NCI-H446 treated with DMSO at 0.1 percent for 48 hours (cell line): ENCODE results near the gene MARK2.

Experiments
- DNase-seq: peaks from one replicate; lab custom pipeline; 2025; lab: John Stamatoyannopoulos, UW

Gene MARK2

DNA sequence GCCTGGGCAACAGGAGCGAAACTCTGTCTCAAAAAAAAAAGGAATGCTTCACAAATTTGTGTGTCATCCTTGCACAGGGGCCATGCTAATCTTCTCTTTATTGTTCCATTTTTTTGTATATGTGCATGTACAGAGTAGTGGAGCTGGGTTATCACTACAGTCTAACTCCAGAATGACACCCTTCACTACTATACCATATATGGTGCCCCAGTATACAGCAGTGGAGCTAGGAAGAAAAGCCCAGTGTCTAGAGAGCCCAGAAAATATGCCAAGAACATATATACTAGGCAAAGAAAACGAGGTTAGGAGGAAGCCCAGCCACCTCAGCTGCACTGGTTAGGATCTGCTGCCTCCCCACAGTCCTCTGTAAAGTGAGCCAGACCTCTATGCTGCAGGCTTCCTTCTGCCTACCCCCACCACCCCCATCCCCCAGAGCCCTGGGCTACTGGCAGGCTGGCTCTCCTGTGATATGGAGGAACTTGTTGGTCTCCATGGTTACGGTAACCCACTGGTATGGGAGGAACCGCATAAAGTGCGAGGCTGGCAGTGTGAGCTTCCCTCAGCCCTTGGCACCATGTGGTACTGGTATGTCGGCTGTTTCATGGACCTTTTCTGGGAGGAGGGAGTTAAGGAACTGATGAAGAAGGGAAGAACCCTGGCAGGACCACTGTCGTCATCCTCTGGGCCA lies 43.8 kb downstream of the MARK2 start:
- DNase-seq, result no peak

DNA sequence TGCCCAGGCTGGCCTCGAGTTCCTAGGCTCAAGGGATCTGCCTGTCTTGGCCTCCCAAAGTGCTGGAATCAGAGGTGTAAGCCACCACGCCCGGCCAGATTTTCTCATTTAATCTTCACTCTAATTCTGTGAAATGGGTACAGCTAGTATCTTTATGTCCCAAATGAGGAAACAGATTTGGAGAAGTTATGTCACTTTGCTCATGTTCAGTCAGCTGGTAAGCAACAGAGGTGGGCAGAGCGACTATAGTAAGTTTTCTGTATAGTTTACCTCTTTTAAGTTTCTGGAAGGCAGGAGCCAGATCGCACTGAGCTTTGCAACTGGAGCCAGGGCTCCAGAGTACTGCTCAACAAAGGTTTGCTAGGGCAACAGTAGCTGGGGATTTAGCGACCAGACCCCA lies 44.9 kb downstream of the MARK2 start:
- DNase-seq, result no peak

DNA sequence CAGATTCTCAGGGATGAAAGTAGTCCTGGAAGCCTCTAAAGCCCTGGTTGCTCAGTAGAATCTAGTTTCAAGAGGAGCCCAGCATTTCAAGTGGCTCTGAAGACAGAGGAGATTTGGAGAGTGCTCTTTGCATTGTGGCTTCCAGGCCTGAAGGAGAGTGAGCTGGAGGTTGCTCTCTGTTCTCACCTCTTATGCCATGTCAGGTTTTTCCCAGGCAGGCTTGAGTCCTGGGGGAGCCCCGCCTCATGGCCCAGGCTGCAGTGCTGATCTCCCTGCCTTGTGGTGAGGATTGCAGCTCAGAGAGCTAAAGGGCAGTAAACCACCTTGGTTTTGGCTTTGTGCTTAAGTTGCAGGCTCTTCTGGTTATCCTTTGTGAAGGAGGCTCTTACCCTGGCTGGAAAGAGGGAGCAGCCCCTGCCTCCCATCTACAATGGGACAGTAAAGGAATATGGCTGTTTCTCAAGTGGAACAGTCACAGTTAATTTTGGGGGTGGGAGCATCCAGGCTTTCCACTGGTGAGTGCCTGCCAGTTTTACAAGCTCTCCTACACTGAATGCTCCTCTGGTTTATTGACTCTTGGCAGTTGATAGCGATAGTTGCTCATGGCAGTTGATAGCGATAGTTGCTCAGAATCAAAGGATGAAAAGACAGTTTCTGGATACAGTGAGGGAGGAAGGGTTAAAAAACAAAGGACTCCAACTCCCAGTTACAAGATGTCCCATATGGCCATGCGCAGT lies 45.5 kb downstream of the MARK2 start:
- DNase-seq, result no peak

DNA sequence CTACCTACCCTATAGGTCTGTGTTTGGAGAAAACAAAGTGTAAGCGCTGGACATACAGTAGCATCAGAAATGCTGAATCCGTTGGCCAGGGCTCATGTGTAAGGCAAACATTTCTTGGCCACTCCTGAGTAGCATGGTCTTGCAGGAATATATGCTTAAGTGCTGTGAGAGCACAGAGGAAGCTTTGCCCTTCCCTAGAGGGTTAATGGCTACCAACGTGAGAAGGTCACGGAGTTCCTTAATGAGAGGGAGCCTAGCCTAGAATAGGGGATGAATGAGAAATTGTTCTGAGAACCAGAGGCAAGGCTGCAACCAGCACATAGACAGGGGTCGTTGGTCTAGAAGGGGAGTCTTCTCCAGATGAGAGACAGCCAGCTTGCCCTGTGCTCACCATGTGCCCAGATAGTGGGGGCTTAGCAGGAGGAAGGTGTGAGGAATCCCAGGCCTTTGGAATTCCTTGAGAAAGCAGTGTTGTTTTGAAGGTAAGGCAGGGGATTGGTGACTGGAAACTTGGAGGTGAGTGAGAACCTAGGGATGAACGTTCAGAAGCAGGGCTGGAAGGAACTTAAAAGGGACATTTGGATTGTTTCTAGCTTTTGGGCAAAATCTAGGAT lies 48.6 kb downstream of the MARK2 start:
- DNase-seq, result no peak

DNA sequence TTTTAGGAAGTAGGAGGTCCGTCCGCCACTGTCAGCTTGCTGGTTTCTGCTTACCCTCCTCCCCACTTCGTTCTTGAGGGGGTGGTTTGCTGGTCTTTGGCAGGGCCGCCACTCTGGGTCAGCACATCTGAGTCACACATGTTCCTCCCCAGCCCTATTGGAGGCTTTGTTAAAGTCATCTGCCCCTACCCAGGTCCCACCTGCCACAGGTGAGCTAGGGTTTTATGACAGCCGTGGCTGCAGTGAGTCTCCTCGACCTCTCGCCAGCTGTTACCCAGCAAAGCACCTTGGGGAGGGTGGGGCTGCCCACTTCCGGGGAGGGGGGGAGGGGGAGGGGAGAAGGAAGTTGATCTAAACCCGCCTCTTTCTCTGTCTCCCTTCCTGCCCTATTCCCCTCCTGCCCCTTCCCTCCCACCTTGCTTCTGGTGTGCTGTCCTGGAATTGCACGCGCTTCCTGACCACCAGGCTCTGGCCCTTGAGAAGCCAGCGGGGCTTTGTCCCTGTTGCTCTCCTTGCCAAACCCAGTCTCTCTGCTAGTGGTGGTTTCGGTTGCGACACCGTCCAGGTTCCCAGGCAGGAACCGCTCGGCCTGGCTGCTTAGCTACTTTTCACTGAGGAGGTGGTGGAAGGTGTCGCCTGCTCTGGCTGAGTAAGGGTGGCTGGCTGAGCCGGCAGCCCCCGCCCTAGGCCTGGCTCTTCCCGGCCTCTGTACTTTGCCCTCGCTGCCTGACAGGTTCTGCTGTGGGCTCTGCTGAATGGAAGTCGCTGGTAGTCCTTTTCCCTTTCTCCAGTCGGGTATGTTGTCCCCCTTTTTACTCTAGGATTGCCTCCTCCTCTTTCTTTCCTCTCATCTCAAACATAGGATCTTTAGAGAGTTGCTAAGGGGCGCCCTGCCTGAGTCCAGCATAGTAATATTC lies 49.5 kb downstream of the MARK2 start:
- no peak for DNase-seq

DNA sequence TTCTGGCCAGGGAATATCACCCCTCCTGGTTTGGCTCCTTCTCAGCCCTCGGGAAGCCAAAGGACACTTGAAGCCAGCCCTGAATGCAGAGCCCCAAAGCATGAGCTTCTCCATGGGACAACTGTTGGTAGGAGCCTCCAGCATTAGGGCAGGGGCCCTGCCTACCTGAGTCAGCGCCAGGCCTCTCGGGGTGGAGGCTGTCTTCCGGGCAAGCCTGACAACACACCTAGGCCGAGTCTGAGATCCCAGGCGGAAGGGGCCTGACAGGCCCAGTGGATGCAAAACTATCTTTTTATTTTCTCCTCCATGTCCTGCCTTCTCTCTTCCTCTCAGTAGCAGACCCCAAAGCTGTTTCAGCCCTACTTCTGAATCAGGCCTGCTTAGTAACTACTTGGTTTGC lies 50.4 kb downstream of the MARK2 start:
- no peak for DNase-seq

DNA sequence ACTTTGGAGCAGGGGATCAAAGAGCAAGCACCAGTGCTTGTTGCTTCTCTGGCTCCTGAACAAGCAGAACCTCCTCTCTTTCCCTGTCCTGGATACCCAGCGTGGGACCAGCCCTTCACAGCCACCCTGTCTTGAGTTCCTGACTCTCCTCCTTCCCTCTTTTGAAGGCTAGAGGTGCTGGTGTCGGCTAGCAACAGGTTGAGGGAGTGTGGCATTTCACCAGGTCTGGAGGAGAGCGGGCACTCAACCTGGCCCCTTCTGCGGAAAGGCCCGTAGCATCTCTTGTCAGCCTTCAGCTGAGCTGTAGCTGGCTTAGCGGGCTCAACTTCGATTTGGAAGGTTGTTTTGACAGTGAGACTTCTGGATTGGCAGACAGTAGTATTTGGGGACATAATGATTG lies 51.5 kb downstream of the MARK2 start:
- DNase-seq, result no peak

DNA sequence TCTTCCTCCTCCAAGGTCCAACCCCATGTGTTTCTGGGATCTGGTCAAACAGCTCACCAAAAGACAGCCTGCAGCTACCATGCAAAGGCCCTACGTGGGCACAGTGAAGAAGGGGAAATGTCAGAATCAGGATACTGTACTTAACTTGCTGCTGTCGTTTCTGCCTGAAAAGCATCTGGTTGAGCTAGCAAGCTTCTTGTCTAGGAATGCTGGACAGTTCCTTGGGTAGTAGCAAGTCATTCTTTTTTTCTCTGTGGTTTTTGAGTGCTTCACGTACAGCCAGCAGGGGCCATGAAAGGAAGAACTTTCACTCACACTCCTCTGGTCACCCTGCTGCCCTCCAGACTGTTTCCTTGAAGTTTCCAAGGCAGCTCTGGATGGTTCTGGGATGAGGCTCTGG lies 53.3 kb downstream of the MARK2 start:
- DNase-seq, result no peak

DNA sequence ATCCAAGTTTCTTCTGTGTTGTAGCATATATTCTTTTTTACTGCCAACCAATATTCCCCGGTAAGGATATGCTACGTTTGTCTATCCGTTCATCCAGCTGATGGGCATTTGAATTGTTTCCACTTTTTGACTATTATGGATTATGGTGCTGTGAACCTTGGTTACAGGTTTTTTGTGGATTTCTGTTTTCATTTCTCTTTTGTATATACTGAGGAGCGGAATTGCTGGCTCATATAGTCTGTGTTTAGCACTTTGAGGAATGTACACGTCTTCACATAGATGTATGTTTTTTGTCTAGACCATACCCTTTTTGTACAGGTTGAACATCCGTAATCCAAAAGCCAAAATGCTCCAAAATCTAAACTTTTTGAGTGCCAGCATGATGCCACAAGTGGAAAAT lies 54.4 kb downstream of the MARK2 start:
- DNase-seq, result no peak

DNA sequence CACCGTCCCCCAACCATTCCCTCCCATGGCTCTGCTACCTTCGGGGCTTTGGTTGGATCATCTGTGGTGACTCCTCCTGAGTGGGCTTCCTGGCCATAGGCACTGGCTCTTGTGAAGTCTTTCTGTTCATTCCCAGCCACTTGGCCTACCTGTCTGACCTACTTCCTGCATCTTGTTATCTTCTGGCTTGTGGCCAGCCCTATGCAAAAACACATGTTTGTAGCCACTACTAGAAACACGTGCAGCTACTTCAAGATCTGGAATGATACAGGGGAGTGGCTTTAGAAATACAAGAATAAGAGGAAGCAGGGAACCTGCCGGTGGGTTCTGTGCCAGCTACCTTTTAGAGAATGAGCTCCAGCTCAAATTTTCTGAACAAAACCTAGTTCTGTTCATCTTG lies 57.2 kb downstream of the MARK2 start:
- no peak for DNase-seq

DNA sequence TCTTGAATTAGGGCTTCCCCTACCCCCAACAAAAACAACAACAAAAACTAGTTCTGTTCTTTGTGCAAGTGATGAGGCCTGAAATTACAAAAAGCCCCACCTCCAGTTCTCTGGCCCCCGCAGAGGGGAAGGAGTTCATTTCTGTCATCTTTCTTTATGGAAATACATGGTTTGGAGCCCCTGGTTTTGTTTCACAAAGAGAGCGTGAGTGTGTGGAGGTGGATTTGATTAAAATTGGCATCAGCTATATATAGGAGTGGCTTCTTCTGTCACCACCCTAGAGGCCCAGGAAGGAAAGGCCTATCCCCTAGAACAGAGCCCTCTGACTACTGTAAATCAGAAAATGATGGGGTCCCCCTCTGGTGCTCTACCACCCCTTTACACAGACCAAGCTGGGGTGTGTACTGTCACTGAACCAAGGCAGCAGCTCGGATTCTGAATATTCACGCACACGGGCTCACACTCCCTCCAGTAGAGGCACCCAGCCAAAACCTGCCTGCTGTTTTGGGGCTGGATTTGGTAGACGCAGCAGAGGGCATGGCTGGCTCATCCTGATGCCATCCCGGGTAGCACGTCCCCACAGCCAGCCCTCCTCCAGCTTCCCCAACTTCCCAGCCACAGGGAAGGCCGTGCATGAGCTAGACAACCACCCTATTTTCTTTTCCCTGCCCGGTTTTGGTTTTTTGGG lies 58.7 kb downstream of the MARK2 start:
- no peak for DNase-seq

DNA sequence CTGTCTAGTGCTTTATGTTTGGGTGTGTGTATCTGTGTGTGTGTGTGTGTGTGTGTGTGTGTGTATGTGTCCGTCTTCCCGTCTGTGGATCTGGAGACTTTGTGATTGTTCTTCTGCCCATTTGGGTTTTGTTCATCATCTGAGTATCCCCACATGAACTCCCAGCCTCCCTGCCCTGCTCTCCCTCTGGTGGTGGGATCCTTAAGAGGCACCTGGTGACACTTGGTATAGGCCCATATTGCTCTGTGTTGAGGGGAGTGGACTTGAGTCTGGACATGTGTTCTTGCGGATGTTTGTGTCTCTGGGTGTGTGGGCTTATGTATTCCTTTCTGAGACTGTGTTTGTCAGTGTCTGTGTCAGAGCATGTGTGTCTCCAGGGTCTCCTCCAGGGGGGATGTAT lies 62.8 kb downstream of the MARK2 start:
- DNase-seq, result no peak

DNA sequence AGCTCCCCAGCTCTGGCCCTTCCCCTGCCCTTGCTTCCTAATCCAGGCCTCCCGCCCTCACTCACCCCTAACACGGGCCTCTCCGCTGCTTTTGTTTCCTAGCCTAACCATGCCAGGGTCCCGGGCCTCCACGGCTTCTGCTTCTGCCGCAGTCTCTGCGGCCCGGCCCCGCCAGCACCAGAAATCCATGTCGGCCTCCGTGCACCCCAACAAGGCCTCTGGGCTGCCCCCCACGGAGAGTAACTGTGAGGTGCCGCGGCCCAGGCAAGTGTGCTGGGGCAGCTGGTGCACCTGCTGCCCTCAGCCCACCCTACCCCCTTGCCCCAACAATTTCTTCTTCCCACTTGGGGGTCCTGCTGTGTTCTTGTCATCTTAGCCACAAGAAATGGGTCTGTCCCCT lies 65.0 kb downstream of the MARK2 start:
- DNase-seq, result no peak

DNA sequence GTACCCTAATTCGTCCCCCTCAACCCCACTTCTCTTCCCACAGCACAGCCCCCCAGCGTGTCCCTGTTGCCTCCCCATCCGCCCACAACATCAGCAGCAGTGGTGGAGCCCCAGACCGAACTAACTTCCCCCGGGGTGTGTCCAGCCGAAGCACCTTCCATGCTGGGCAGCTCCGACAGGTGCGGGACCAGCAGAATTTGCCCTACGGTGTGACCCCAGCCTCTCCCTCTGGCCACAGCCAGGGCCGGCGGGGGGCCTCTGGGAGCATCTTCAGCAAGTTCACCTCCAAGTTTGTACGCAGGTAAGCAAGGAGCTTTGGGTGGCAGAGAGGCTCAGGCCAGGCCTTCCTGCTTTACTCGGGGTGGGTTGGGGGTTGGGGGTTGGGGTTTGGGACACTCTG lies 65.8 kb downstream of the MARK2 start:
- no peak for DNase-seq

DNA sequence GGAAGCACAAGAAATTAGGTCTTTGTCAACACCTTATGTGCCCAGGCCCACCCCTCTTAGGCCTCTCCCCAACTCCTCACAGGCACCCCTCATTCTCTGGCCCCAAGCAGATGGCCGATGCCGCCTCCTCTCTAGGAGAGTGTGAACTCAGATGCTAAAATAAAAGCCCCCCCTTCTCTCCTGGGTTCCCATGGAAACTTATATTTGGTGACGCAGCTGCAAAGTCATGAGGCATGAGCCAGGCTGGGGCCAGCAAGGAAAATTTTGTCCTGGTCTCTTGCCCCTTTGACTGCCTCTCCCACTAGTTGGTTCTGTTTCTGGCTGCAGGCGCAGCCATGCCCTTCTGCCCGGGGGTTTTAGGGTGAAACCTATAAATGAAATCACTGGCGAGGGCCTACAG lies 66.3 kb downstream of the MARK2 start:
- DNase-seq, result no peak

DNA sequence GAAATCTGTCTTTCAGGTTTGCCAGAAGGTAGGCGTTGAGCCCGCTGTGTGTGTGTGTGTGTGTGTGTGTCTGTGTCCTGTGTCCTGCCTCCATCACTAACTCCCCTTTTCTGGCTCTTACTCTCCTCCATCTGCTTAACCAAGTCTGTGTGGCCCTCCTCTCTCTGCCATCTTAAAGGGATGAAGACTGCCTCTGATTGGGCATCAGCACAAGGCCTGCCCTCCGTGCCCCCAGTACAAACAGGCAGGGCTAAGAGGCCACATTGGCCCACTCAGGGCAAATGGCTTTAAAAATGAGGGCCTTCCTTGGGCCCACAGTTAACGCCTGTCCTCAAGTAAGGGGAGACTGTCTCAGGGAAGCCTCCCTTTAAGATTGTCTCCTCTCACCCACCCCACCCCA lies 67.2 kb downstream of the MARK2 start:
- no peak for DNase-seq

DNA sequence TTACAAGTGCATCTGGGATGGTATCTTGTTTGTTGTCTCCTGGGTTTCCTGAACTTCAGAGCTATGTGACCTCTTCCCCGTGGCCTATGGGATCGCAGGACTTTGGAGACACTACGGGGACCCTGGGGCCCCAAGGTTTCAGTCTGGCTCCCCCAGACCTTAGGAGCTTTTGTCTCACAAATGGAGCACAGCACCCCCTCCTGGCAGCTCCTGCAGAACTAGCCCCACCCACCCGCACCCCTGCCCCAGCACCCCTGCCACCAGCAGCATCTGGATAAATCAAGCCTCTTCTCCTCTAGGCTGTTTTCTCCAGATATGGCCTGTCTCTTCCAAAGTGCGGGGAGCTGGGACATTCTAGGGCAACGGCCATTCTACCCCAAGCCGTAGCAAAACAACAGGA lies 67.7 kb downstream of the MARK2 start:
- no peak for DNase-seq

DNA sequence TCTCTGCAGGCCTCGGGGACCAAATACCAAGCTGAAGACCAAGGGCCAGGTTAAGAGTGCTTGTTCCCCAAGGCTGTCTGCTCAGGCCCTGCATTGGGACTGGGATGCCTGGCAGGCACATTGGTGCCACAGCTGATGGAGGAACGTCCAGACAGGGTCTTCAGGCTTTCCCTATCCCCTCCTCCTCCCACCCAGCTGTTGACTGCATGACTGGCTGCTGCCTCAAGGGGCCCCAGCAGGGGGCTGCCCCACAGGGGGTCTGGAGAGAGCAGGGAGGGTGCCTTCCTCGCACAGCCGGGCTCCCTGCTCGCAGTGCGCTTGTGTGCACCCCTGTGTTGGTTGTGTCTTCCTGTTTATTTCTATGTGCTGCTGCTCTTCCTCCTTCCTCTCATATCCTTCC lies 68.2 kb downstream of the MARK2 start:
- DNase-seq, result no peak

DNA sequence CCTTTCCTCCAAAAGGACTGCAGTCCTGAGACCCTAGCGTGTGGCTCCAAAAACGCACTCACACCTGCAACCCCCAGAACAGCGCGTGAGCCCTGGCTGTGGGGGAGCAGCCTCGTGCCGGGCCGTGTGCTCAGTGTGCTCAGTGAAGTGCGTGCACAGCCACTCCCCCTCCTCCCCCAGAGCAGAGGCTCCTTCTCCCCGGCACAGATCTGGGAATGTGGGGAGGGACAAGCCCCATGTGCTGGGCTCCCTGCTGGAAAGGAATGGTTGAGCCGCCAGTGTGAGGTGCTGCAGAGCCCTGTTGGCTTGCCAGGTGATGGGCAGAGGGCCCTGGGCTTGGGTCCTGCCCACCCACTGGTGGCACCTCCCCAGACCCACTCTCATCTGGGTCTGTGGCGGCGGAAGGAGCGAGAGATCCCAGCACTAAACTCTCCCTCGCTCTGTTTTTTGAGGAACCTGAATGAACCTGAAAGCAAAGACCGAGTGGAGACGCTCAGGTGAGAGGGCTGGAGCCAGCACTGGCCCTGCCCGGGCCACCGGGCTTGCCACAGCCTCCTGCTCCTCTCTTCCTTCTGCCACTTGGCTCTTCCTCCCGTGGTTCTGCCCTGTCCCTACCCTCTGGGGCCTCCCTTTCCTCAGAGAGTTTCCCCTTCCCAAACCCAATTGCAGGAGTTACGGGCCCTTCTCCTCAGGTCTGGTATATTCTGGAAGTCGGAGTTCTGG lies 69.1 kb downstream of the MARK2 start:
- DNase-seq, result no peak

DNA sequence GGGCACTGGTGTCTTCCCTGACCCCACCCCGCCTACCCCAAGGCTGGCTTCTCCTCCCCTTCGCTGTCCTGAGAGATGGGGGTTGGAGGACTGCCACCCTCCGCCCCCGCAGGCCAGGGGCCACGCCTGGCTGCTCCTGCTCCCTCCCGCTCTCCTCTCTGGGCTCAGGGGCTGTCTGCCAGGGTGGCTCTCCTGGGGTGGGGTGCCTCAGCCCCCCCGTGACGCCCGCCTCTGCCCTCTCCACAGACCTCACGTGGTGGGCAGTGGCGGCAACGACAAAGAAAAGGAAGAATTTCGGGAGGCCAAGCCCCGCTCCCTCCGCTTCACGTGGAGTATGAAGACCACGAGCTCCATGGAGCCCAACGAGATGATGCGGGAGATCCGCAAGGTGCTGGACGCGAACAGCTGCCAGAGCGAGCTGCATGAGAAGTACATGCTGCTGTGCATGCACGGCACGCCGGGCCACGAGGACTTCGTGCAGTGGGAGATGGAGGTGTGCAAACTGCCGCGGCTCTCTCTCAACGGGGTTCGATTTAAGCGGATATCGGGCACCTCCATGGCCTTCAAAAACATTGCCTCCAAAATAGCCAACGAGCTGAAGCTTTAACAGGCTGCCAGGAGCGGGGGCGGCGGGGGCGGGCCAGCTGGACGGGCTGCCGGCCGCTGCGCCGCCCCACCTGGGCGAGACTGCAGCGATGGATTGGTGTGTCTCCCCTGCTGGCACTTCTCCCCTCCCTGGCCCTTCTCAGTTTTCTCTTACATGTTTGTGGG lies 69.9 kb downstream of the MARK2 start:
- no peak for DNase-seq
